ENCODE data around the gene PPP3CA.

The PPP3CA gene

DNA sequence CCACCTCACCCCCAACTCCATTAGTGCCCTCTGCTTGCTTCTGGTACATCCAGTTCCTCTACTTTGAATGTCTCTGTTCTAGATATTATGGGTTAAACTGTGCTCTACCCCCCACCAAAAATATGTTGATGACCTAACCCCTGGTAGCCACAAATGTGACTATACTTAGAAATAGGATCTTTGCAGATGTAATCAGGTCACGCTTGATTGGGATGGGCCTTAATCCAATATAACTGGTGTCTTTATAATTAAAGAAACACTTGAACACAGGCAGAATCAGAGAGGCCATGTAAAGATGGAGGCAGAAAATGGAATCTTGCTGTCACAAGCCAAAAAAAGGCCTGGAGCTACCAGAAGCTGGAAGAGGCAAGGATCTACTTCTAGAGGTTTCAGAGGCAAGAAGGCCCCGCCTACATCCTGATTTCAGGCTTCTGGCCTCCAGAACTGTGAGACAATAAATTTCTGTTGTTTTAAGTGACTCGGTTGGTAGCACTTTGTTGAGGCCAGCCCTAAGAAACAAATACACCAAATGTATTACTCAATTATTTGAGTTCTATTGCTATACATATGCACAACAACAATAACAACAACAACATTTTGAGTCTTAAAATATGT is 220.0 kb downstream of the PPP3CA start:
- DNase-seq (ENCODE audit: extremely low spot score), result no peak
- POLR2A ChIA-PET, result no interaction called here
- CTCF ChIA-PET, result no interaction called here
- TF ChIP-seq NFRKB (IDR thresholded peaks at IDR 0.05), result no peak
- TF ChIP-seq L3MBTL2 (conservative IDR thresholded peaks at IDR 0.05), result no peak
- no peak for TF ChIP-seq FOXM1 (IDR thresholded peaks at IDR 0.05; ENCODE audit: borderline replicate concordance)
- no peak for TF ChIP-seq SUZ12 (IDR thresholded peaks at IDR 0.05)
- no peak for TF ChIP-seq HDGF (IDR thresholded peaks at IDR 0.05; ENCODE audit: borderline replicate concordance)
- TF ChIP-seq, protein P1, sequence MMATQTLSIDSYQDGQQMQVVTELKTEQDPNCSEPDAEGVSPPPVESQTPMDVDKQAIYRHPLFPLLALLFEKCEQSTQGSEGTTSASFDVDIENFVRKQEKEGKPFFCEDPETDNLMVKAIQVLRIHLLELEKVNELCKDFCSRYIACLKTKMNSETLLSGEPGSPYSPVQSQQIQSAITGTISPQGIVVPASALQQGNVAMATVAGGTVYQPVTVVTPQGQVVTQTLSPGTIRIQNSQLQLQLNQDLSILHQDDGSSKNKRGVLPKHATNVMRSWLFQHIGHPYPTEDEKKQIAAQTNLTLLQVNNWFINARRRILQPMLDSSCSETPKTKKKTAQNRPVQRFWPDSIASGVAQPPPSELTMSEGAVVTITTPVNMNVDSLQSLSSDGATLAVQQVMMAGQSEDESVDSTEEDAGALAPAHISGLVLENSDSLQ (IDR thresholded peaks at IDR 0.05), result no peak
- no peak for TF ChIP-seq LEF1 (IDR thresholded peaks at IDR 0.05; ENCODE audit: borderline replicate concordance)
- TF ChIP-seq FOXA1 (IDR thresholded peaks at IDR 0.05), result no peak
- TF ChIP-seq SP1 (IDR thresholded peaks at IDR 0.05), result no peak
- no peak for TF ChIP-seq CTBP1 (IDR thresholded peaks at IDR 0.05; ENCODE audit: borderline replicate concordance)
- TF ChIP-seq ELF4 (IDR thresholded peaks at IDR 0.05), result no peak

DNA sequence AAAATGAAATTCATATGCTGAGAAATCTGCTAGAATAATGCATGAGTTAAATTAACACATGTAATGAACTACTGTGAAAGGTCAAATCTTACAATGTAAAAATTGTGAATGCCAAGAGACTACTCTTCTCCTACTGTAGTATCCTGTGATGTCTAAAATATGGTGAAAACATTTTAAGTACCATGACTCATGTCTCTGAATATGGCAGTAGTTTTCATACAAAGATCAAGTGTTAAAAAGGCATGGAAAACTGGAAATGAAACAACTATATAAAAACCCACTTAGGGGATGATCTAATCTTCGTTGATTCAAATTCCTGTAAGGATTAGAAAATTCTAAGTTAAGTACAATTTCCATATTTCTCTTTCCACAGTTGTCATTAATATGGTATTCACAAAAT is 221.3 kb downstream of the PPP3CA start:
- ChIA-PET POLR2A (no interaction called here), CTCF (no interaction called here)
- DNase-seq (ENCODE audit: extremely low spot score), result no peak
- TF ChIP-seq LEF1 (IDR thresholded peaks at IDR 0.05; ENCODE audit: borderline replicate concordance) (no peak), NFRKB (IDR thresholded peaks at IDR 0.05) (no peak), SUZ12 (IDR thresholded peaks at IDR 0.05) (no peak)

DNA sequence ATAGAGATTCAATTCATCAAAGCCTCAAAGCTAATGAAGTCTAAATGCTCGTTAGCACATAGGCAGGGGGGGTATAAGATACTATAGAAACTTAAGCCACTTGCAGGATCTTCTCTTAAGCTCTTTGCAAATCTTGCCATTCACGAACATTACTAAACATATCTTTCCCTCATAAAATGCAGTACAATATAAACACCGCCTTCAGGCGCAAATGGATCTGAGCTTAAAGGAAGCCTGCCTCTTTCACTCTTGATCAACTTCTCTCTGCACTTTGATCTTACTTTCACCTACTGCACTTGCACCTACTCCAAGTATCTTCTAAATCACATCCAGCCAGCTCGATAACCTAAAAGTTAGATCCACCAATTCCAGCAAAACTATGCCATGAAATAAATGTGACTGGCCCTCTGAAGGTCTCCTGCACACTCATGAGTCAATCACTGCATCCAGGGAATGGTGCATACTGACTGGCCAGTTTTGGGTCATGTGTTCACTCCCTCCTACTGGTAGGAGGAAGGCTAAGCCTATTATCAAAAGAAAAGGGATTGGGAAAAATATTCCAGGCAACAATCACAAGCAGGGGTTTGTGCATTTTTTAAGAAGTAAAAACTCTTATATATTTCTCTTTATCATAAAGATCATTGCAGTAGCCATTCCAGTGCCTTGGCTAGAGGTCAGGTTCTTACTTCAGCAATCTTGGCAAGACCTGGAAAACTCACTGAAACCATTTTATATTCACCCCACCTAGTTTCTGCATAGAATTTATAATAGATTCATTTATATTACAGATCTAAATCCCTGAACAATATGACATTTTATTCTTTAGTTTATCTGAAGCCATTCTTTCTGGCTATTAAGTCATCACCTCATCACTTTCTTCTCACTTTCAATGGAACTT is 222.0 kb downstream of the PPP3CA start:
- no peak for DNase-seq (ENCODE audit: extremely low spot score)
- CTCF ChIA-PET, result no interaction called here
- TF ChIP-seq, protein P1 (IDR thresholded peaks at IDR 0.05), result 0 out of 2 replicates have a peak, but pooled peaks have one; percentile 16
- TF ChIP-seq BHLHE40 (IDR thresholded peaks at IDR 0.05; ENCODE audit: borderline replicate concordance), result no peak
- POLR2A ChIA-PET, result no interaction called here

DNA sequence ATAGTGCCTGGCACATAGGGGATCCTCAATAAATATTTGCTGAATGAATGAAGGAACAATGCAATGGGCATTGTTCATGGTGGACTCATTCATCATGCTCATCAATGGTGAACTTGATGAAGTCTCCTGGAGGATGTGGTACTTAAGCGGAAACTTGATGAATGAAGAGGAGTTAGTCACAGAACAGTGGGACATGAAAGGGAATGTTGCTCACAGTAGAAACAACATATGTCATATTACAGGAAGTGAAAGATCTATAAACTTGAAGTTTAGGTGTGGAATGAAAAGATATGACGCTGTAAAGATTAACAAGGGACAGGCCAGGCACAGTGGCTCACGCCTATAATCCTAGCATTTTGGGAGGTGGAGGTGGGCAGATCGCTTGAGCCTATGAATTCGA is 224.1 kb downstream of the PPP3CA start:
- TF ChIP-seq SUZ12 (IDR thresholded peaks at IDR 0.05) (no peak), TARDBP (IDR thresholded peaks at IDR 0.05) (no peak), BHLHE40 (IDR thresholded peaks at IDR 0.05; ENCODE audit: borderline replicate concordance) (no peak), FOXM1 (IDR thresholded peaks at IDR 0.05; ENCODE audit: borderline replicate concordance) (no peak), ARNT (IDR thresholded peaks at IDR 0.05) (no peak), ELF4 (IDR thresholded peaks at IDR 0.05) (no peak), FOXA1 (IDR thresholded peaks at IDR 0.05) (no peak), LEF1 (IDR thresholded peaks at IDR 0.05; ENCODE audit: borderline replicate concordance) (no peak), ZNF384 (IDR thresholded peaks at IDR 0.05) (no peak), FOXK2 (IDR thresholded peaks at IDR 0.05) (no peak), L3MBTL2 (conservative IDR thresholded peaks at IDR 0.05) (no peak), NFRKB (IDR thresholded peaks at IDR 0.05) (no peak), CTBP1 (IDR thresholded peaks at IDR 0.05; ENCODE audit: borderline replicate concordance) (no peak), HDGF (IDR thresholded peaks at IDR 0.05; ENCODE audit: borderline replicate concordance) (no peak), SP1 (IDR thresholded peaks at IDR 0.05) (no peak)
- TF ChIP-seq, protein P1 (IDR thresholded peaks at IDR 0.05), result no peak
- no peak for DNase-seq (ENCODE audit: extremely low spot score)
- CTCF ChIA-PET, result no interaction called here
- POLR2A ChIA-PET, result no interaction called here

DNA sequence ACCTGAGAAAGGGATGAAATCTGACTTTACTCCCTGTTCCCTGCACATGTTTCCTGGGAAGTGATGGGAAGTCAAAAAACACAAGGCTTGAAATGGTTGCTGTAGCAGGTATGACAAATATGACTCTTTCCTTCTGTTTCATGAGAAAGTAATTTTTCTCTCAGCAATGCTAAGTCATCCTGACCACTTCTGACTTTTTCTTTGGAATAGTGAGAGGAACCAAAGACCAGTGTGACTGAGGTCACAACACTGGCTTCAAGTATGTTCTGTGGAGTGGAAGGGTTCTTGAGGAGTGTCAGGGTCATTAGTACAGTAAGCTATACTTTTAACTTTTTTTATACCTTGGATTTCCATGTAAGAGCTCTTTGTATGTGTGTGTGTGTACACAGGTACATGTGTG is 225.3 kb downstream of the PPP3CA start:
- POLR2A ChIA-PET, result no interaction called here
- no peak for TF ChIP-seq L3MBTL2 (conservative IDR thresholded peaks at IDR 0.05)
- no peak for TF ChIP-seq FOXA1 (IDR thresholded peaks at IDR 0.05)
- no peak for TF ChIP-seq NFRKB (IDR thresholded peaks at IDR 0.05)
- no peak for TF ChIP-seq FOXM1 (IDR thresholded peaks at IDR 0.05; ENCODE audit: borderline replicate concordance)
- TF ChIP-seq TARDBP (IDR thresholded peaks at IDR 0.05), result no peak
- TF ChIP-seq LEF1 (IDR thresholded peaks at IDR 0.05; ENCODE audit: borderline replicate concordance), result no peak
- TF ChIP-seq ARNT (IDR thresholded peaks at IDR 0.05), result no peak
- TF ChIP-seq FOXK2 (IDR thresholded peaks at IDR 0.05), result no peak
- no peak for TF ChIP-seq CTBP1 (IDR thresholded peaks at IDR 0.05; ENCODE audit: borderline replicate concordance)
- no peak for TF ChIP-seq SP1 (IDR thresholded peaks at IDR 0.05)
- CTCF ChIA-PET, result no interaction called here
- no peak for DNase-seq (ENCODE audit: extremely low spot score)

DNA sequence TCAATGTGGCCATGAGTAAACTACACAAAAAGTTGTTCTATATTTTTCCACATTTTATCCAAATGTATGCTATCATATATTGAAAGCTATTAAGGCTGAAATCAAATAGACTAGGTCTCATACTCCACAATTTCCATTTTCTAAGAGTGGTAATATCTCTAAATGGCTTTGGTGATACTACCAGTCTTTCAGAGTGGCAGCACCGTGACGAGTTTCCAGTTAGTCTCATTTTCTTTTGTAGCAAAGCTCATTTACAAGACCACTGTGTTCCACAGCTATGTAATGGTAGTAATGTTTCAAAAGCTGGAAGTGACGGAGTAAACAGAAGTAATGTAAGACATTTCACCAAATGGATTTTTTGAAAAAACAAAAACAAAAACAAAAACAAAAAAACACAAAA is 228.2 kb downstream of the PPP3CA start:
- ChIA-PET POLR2A (no interaction called here), CTCF (interaction anchor here (0.7 kb wide), 1 partner anchor 246 kb away, joined by 3 read pairs; no protein-coding TSS in a partner anchor)
- no peak for TF ChIP-seq TARDBP (IDR thresholded peaks at IDR 0.05)
- no peak for TF ChIP-seq FOXK2 (IDR thresholded peaks at IDR 0.05)
- TF ChIP-seq ZNF384 (IDR thresholded peaks at IDR 0.05), result no peak
- no peak for TF ChIP-seq FOXM1 (IDR thresholded peaks at IDR 0.05; ENCODE audit: borderline replicate concordance)
- TF ChIP-seq ELF4 (IDR thresholded peaks at IDR 0.05), result no peak
- TF ChIP-seq FOXA1 (IDR thresholded peaks at IDR 0.05), result no peak
- TF ChIP-seq BHLHE40 (IDR thresholded peaks at IDR 0.05; ENCODE audit: borderline replicate concordance), result no peak
- TF ChIP-seq HDGF (IDR thresholded peaks at IDR 0.05; ENCODE audit: borderline replicate concordance), result no peak
- TF ChIP-seq NFRKB (IDR thresholded peaks at IDR 0.05), result no peak
- TF ChIP-seq L3MBTL2 (conservative IDR thresholded peaks at IDR 0.05), result no peak
- TF ChIP-seq, protein P1 (IDR thresholded peaks at IDR 0.05), result no peak
- TF ChIP-seq SUZ12 (IDR thresholded peaks at IDR 0.05), result no peak
- TF ChIP-seq CTBP1 (IDR thresholded peaks at IDR 0.05; ENCODE audit: borderline replicate concordance), result no peak
- no peak for TF ChIP-seq ARNT (IDR thresholded peaks at IDR 0.05)
- no peak for TF ChIP-seq SP1 (IDR thresholded peaks at IDR 0.05)
- TF ChIP-seq LEF1 (IDR thresholded peaks at IDR 0.05; ENCODE audit: borderline replicate concordance), result no peak
- DNase-seq (ENCODE audit: extremely low spot score), result no peak

All from HEK293T (cell line).